ENCODE results near the gene PRDM1.

The PRDM1 gene

GRCh38 chr6:106124437-106125430 lies 38.6 kb downstream of the PRDM1 start:
- no peaks in the 10 kb centered on the region for H3K27me3 ChIP-seq (ENCODE audit: insufficient read depth, low read length, poor library complexity)
- H3K27ac ChIP-seq (ENCODE audit: low read length) = no peak overlapping the region
- TF ChIP-seq, protein P1, sequence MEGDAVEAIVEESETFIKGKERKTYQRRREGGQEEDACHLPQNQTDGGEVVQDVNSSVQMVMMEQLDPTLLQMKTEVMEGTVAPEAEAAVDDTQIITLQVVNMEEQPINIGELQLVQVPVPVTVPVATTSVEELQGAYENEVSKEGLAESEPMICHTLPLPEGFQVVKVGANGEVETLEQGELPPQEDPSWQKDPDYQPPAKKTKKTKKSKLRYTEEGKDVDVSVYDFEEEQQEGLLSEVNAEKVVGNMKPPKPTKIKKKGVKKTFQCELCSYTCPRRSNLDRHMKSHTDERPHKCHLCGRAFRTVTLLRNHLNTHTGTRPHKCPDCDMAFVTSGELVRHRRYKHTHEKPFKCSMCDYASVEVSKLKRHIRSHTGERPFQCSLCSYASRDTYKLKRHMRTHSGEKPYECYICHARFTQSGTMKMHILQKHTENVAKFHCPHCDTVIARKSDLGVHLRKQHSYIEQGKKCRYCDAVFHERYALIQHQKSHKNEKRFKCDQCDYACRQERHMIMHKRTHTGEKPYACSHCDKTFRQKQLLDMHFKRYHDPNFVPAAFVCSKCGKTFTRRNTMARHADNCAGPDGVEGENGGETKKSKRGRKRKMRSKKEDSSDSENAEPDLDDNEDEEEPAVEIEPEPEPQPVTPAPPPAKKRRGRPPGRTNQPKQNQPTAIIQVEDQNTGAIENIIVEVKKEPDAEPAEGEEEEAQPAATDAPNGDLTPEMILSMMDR (IDR thresholded peaks at IDR 0.05; ENCODE audit: borderline replicate concordance, extremely low read depth, low read length, poor library complexity, severe bottlenecking) = no peak
- no peak for TF ChIP-seq EZH2 (IDR thresholded peaks at IDR 0.05; ENCODE audit: borderline replicate concordance, low read depth, low read length, severe bottlenecking)
- H4K20me1 ChIP-seq (ENCODE audit: insufficient read depth, low read length) = no peaks in the 10 kb centered on the region
- ATAC-seq (ENCODE audit: insufficient read depth, low read depth) (no peak), DNase-seq (no peak)
- H3K9ac ChIP-seq (ENCODE audit: low read depth, low read length) = no peak overlapping the region
- no peak overlapping the region for H3K4me3 ChIP-seq (ENCODE audit: low read depth in 1 of 2, low read length in 2 of 2)
- H3K9me3 ChIP-seq (ENCODE audit: insufficient read depth, low read length, severe bottlenecking) = no peaks in the 10 kb centered on the region
- H3K36me3 ChIP-seq (ENCODE audit: insufficient read depth, low read length) = no peaks in the 10 kb centered on the region
- H2AFZ ChIP-seq (ENCODE audit: low read depth, low read length) = no peak overlapping the region
- H3K79me2 ChIP-seq (ENCODE audit: insufficient read depth, low read length) = no peaks in the 10 kb centered on the region
- no peak overlapping the region for H3K4me2 ChIP-seq (ENCODE audit: insufficient read depth, low read length)
- H3K4me1 ChIP-seq (ENCODE audit: insufficient read depth, low read length) = no peaks in the 10 kb centered on the region

DNA sequence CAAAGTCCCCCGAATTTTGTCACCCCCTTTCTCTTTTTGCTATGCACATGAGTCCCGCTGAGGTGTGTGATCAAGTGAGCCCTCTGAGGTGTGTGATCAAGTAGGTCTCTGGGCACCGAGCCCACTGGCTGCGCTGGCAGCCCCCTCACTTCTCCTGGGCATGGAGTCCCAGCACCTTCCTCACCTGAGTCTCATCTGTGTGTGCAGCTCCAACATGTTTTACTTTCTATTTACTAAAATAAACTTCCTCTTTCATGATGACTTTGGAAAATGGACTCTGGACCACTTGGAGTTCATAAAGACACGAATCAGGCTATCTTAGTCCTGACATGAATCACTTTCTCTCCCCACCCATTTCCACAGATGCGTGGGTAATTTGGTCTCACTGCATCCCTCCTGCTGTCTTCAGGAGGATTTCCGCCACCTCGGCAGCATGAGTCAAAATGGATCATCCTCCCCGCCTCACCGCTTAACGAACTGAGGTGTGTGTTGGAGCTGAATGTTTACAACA lies 39.8 kb downstream of the PRDM1 start:
- Histone ChIP-seq H3K27ac (ENCODE audit: low read length) (no peak overlapping the region), H3K4me3 (ENCODE audit: low read depth in 1 of 2, low read length in 2 of 2) (no peak overlapping the region), H3K79me2 (ENCODE audit: insufficient read depth, low read length) (no peaks in the 10 kb centered on the region), H3K4me2 (ENCODE audit: insufficient read depth, low read length) (no peak overlapping the region), H3K36me3 (ENCODE audit: insufficient read depth, low read length) (no peaks in the 10 kb centered on the region), H3K4me1 (ENCODE audit: insufficient read depth, low read length) (no peaks in the 10 kb centered on the region), H3K27me3 (ENCODE audit: insufficient read depth, low read length, poor library complexity) (no peaks in the 10 kb centered on the region), H4K20me1 (ENCODE audit: insufficient read depth, low read length) (no peaks in the 10 kb centered on the region), H3K9me3 (ENCODE audit: insufficient read depth, low read length, severe bottlenecking) (no peaks in the 10 kb centered on the region), H3K9ac (ENCODE audit: low read depth, low read length) (no peak overlapping the region), H2AFZ (ENCODE audit: low read depth, low read length) (peak overlapping the region; percentile 18; the same call in 1 of the 2 replicates)
- no peak for ATAC-seq (ENCODE audit: insufficient read depth, low read depth)
- no peak for DNase-seq
- TF ChIP-seq EZH2 (IDR thresholded peaks at IDR 0.05; ENCODE audit: borderline replicate concordance, low read depth, low read length, severe bottlenecking) = no peak
- TF ChIP-seq, protein P1 (IDR thresholded peaks at IDR 0.05; ENCODE audit: borderline replicate concordance, extremely low read depth, low read length, poor library complexity, severe bottlenecking) = no peak

DNA sequence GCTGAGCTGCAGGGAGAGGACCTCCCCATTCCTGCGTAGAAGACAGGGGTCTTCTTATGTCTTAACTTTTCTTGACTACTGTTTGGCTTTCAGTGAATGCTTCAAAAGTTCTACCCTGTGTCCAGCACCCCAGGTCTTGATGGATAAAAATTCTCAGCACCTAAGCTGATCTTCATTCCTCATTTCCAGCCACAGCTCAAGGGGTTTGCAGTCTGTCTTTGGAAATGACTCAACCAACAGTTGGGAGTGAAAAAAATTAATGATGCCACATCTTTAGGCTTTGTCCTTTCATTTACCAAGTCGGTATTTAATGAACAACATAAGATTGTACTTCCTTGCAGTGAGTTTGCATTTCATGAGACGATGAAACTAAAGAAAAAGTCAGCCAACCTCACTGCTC lies 40.3 kb downstream of the PRDM1 start:
- H3K27ac ChIP-seq (ENCODE audit: low read length) = no peak overlapping the region
- H3K27me3 ChIP-seq (ENCODE audit: insufficient read depth, low read length, poor library complexity) = no peaks in the 10 kb centered on the region
- TF ChIP-seq, protein P1 (IDR thresholded peaks at IDR 0.05; ENCODE audit: borderline replicate concordance, extremely low read depth, low read length, poor library complexity, severe bottlenecking) = no peak
- no peaks in the 10 kb centered on the region for H3K4me1 ChIP-seq (ENCODE audit: insufficient read depth, low read length)
- H2AFZ ChIP-seq (ENCODE audit: low read depth, low read length) = peak overlapping the region; percentile 18; the same call in 1 of the 2 replicates
- no peaks in the 10 kb centered on the region for H4K20me1 ChIP-seq (ENCODE audit: insufficient read depth, low read length)
- no peaks in the 10 kb centered on the region for H3K79me2 ChIP-seq (ENCODE audit: insufficient read depth, low read length)
- no peak overlapping the region for H3K9ac ChIP-seq (ENCODE audit: low read depth, low read length)
- ATAC-seq (ENCODE audit: insufficient read depth, low read depth) (no peak), DNase-seq (no peak)
- H3K9me3 ChIP-seq (ENCODE audit: insufficient read depth, low read length, severe bottlenecking) = no peaks in the 10 kb centered on the region
- H3K4me2 ChIP-seq (ENCODE audit: insufficient read depth, low read length) = no peak overlapping the region
- no peak overlapping the region for H3K4me3 ChIP-seq (ENCODE audit: low read depth in 1 of 2, low read length in 2 of 2)
- H3K36me3 ChIP-seq (ENCODE audit: insufficient read depth, low read length) = no peaks in the 10 kb centered on the region

All from DND-41 (cell line).